Activated naive CD8-positive, alpha-beta T cell treated with anti-CD3 and anti-CD28 coated beads for 36 hours (primary cell): ENCODE data around the gene THAP9. TPM values are rescaled to one million over a fixed set of nuclear protein-coding genes. Genes with fewer than 3 reads are reported as not detected.
"Not testable (repeated sequence)": the region's sequence is repeated elsewhere in the genome, so short reads cannot be mapped to it uniquely, and the experiment has no call there.

Experiments used
- DNase-seq: peaks from one replicate; pipeline ENCODE4 v3.0.0; 2021
- H3K27ac Mint-ChIP-seq: one replicate; pipeline ENCODE4 v1.8.0; 2022; ENCODE audit warnings: mild to moderate bottlenecking, moderate library complexity, mixed read lengths
- H3K27me3 Mint-ChIP-seq: one replicate; pipeline ENCODE4 v1.8.0; 2022; ENCODE audit warnings: mild to moderate bottlenecking, mixed read lengths
- H3K36me3 Mint-ChIP-seq: one replicate; pipeline ENCODE4 v1.8.0; 2021; ENCODE audit warnings: mild to moderate bottlenecking, mixed read lengths
- H3K4me1 Mint-ChIP-seq: one replicate; pipeline ENCODE4 v1.8.0; 2021; ENCODE audit warnings: mixed read lengths
- H3K4me3 Mint-ChIP-seq: one replicate; pipeline ENCODE4 v1.8.0; 2022; ENCODE audit warnings: mild to moderate bottlenecking, moderate library complexity, mixed read lengths
- H3K9me3 Mint-ChIP-seq: one replicate; pipeline ENCODE4 v1.8.0; 2022; ENCODE audit warnings: mixed read lengths
- total RNA-seq, 2 experiments: library from RNA; stranded (reverse); gene quantifications; one replicate each; pipeline ENCODE4 v1.2.3, GENCODE V29; 2021

The THAP9 gene
- total RNA-seq, 2 experiments from 2014 or later: 3.8 to 4.9 TPM

DNA sequence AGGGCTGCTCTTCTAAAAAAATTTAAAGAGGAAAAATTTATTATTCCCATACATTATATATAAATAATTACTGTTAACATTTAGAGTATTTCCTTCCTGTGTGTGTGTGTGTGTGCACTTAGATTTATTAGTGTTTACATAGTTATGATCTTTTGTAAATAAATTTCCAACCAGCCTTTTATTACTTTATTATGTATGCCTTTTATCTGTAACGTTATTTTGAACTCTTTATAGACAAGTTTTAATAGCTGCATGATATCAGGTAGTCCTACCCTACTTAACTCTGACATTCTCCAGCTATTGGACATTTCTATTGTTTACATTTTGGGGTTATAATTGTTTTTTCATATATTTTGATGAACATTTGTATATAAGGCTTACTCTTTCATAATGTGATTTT, 8.8 kb downstream of the THAP9 start:
- H3K4me1 Mint-ChIP-seq: peaks cover 22% of the 10 kb centered on the region
- H3K27ac Mint-ChIP-seq: no peak overlapping the region
- H3K9me3 Mint-ChIP-seq: no peaks in the 10 kb centered on the region
- no peaks in the 10 kb centered on the region for H3K27me3 Mint-ChIP-seq
- H3K4me3 Mint-ChIP-seq: no peak overlapping the region
- no peak for DNase-seq
- peaks cover 8% of the 10 kb centered on the region for H3K36me3 Mint-ChIP-seq

DNA sequence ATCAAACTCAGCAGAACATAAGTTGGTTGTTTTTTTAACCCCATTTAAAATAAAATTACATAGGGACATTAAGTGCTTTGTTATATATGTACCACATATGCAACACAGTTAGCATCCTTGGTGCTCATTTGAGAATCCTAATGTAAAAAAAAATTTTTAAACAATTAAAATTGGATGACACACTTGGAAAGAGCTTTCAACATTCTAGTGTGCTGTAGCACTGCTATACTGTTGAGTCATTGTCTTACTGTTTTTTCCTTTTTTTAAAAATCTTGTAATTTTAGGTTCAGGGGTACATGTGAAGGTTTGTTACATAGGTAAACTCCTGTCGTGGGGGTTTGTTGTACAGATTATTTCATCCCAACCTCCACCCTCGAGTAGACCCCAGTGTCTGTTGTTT, 12.8 kb downstream of the THAP9 start:
- Mint-ChIP-seq H3K4me3 (no peak overlapping the region), H3K27me3 (no peaks in the 10 kb centered on the region), H3K27ac (no peak overlapping the region), H3K4me1 (no peaks in the 10 kb centered on the region), H3K9me3 (no peaks in the 10 kb centered on the region), H3K36me3 (peaks cover 15% of the 10 kb centered on the region)
- no peak for DNase-seq

DNA sequence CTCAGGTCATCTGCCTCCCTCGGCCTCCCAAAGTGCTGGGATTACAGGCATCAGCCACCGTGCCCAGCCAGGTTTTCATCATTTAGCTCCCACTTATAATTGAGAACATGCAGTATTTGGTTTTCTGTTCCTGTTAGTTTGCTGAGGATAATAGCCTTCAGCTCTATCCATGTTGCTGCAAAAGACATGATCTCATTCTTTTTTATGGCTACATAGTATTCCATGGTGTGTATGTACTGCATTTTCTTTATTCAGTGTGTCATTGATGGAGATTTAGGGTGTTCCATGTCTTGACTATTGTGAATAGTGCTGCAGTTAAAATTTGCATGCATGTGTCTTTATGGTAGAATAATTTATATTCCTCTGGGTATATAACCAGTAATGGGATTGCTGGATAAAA, 13.4 kb downstream of the THAP9 start:
- not testable (repeated sequence) for H3K27ac Mint-ChIP-seq, H3K4me3 Mint-ChIP-seq, DNase-seq, H3K27me3 Mint-ChIP-seq, H3K9me3 Mint-ChIP-seq, H3K4me1 Mint-ChIP-seq
- H3K36me3 Mint-ChIP-seq: peaks cover 15% of the 10 kb centered on the region

DNA sequence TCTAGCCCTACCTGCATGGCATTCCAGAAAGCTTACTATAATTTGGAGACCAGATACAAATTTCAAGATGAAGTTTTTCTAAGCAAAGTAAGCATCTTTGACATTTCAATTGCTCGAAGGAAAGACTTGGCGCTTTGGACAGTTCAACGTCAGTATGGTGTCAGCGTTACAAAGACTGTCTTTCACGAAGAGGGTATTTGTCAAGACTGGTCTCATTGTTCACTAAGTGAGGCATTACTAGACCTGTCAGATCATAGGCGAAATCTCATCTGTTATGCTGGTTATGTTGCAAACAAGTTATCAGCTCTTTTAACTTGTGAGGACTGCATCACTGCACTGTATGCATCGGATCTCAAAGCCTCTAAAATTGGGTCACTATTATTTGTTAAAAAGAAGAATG, 17.6 kb downstream of the THAP9 start:
- no peaks in the 10 kb centered on the region for H3K9me3 Mint-ChIP-seq
- no peak overlapping the region for H3K27ac Mint-ChIP-seq
- H3K36me3 Mint-ChIP-seq: peaks cover 13% of the 10 kb centered on the region
- H3K27me3 Mint-ChIP-seq: no peaks in the 10 kb centered on the region
- no peak overlapping the region for H3K4me3 Mint-ChIP-seq
- no peaks in the 10 kb centered on the region for H3K4me1 Mint-ChIP-seq
- DNase-seq: no peak

DNA sequence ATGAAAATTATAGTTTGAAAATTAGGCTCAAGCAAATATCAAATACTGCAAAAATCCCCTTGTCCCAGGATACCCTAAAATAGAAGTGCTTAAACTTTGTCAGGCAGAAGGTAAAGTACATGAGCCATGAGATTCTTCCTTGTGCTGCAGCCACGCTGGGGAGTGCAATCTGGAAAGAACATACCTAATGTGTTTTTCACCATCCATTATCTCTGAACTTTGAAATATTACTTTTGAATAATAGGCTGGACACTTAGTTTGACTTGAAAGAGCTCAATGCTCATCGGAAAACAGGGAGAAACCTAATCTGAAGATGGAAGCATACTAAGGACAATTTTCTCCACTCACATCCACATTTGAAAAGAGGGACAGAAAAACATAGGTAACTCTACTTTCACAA, 18.9 kb downstream of the THAP9 start:
- Mint-ChIP-seq H3K36me3 (peaks cover 6% of the 10 kb centered on the region), H3K4me1 (no peaks in the 10 kb centered on the region), H3K27ac (no peak overlapping the region), H3K4me3 (no peak overlapping the region), H3K27me3 (no peaks in the 10 kb centered on the region), H3K9me3 (no peaks in the 10 kb centered on the region)
- no peak for DNase-seq

DNA sequence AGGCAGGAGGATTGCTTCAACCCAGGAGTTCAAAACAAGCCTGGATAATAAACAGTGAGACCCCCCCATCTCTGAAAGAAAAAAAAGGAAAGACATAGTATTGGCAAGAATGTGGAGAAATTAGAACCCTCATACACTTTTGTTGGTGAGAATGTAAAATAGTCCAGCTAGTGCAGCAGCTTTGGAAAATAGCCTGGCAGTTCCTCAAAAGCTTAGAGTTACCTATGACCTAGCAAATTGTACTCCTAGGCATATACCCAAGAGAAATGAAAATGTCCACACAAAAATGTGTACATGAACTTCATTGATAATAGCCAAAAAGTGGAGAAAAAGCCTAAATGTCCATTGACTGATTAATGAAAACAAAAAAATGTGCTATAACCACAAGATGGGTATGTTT, 21.3 kb downstream of the THAP9 start:
- Mint-ChIP-seq H3K4me1 (no peaks in the 10 kb centered on the region), H3K27me3 (no peaks in the 10 kb centered on the region), H3K36me3 (no peaks in the 10 kb centered on the region), H3K9me3 (no peaks in the 10 kb centered on the region), H3K4me3 (no peak overlapping the region), H3K27ac (no peak overlapping the region)
- no peak for DNase-seq

DNA sequence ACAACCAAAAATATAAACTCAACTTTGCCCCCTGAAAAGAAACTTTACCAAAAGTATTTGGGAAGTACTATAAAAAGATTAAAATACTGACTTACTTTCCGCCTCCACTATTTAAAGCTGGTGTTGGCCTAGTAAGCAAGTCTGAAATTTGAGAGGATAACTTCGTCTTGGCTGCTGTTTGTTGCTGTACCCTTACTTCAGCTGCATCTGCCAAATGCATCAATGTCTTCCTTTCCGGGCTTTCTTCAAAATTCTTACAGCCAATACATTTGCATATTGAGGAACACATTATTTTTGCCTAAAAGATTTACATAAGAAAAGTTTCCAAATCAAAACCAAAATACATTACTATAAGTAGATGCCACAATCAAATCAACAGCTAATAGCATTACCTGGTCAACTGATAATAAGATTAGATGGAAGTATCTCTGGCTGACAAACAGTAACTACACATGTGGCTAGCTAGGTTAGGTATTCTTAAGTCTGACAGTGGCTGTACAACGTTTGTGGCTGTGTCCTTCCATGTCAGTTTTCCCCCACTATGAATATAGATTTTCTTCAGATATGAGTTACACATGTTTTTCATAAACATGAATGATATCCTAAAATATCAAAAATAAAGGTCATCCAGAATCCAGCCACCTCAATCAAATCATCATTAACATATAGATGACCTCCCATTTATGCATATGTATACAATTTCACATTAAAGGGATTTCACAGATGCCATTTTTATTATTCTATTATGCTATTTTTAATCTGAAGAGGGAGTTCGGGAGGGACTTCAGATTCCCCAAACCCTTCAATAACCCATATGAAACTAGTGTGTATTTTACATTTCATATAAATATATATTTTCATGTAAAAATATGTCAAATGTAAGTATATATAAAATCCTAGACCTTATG, 30.6 kb downstream of the THAP9 start:
- no peak for DNase-seq
- Mint-ChIP-seq H3K27ac (no peak overlapping the region), H3K36me3 (peaks cover 12% of the 10 kb centered on the region), H3K9me3 (no peaks in the 10 kb centered on the region), H3K4me3 (no peak overlapping the region), H3K27me3 (no peaks in the 10 kb centered on the region), H3K4me1 (no peaks in the 10 kb centered on the region)

DNA sequence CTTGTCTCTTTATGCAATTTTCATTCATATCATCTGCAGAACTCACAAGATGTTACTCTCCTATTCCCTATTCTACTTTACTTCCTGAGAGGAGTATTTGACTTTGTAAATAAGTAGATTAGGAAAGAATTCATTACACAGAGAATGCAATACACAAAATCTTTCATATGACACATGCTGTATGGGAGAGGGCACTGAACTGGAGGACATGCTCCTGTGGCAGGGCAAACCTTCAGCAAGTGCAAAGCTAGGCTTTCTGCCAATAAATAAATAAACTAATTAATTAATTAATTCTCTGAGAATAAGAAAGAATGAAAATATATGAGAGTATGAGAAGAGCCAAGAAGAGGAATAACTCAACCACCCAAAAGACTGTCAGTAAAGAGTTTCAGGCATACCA, 33.9 kb downstream of the THAP9 start:
- no peak overlapping the region for H3K27ac Mint-ChIP-seq
- no peak for DNase-seq
- H3K36me3 Mint-ChIP-seq: peaks cover 12% of the 10 kb centered on the region
- no peaks in the 10 kb centered on the region for H3K4me1 Mint-ChIP-seq
- no peaks in the 10 kb centered on the region for H3K27me3 Mint-ChIP-seq
- H3K4me3 Mint-ChIP-seq: no peak overlapping the region
- no peaks in the 10 kb centered on the region for H3K9me3 Mint-ChIP-seq

DNA sequence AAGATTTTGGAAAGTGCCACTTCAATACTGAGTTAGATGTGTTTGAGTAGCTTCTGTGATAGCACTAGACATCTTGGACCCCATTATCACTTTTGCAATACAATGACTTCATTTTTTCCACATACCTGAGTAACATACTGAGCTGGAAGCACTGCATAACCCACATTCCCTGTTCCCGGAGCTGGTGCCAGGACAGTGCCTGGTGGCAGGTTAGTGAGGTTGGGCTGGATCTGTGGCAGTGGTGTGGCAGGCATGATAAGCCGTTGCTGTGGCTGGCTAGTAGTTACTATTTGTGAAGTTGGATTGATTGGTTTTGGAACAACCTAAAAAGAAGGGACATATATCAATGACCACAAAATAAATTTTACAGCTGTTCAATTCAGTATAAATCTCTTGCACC, 38.9 kb downstream of the THAP9 start:
- Mint-ChIP-seq H3K27ac (no peak overlapping the region), H3K9me3 (no peaks in the 10 kb centered on the region), H3K4me3 (no peak overlapping the region), H3K36me3 (peaks cover 15% of the 10 kb centered on the region), H3K4me1 (no peaks in the 10 kb centered on the region), H3K27me3 (no peaks in the 10 kb centered on the region)
- DNase-seq: no peak

DNA sequence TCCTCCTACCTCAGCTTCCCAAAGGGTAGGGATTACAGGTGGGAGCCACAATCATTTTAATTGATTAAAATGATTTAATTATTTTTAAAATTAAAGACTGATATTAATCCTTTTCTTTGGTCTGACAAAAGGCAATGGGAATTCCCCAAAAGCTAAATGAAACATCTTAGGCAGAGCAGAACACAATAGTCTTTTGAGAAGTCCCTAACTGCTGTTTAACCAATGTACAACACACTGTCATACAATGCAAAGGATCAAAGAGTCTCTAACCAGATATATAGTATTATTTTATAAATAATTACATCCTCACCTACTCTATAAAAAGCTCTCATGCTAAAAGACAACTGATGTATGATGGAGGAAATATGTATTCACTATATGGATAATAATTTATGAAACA, 47.0 kb downstream of the THAP9 start:
- Mint-ChIP-seq H3K27ac (no peak overlapping the region), H3K36me3 (peaks cover 19% of the 10 kb centered on the region), H3K4me1 (peaks cover 9% of the 10 kb centered on the region), H3K4me3 (no peak overlapping the region), H3K9me3 (no peaks in the 10 kb centered on the region), H3K27me3 (no peaks in the 10 kb centered on the region)
- DNase-seq: no peak

DNA sequence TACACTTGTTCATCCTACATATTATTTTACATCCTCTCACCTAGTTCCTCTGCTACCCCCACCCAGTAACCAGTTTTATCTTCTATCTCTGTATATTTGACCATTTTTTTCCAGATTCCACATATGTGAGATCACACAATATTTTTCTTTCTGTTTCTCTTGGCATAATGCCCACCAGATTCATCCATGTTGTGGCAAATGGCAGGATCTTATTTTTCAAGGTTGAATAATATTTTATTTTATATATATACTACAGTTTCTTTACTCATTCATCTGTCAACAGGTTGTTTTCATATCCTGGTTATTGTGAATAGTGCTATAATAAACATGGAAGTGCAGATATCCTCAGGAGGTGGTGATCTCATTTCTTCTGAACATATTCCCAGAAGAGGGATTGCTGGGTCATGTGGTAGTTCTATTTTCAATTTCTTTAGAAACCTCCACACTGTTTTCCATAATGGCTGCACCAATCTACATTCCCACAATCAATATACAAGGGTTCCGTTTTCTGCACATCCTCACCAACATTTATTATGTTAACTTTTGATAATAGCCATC, 48.2 kb downstream of the THAP9 start:
- Mint-ChIP-seq H3K27me3 (no peaks in the 10 kb centered on the region), H3K27ac (no peak overlapping the region), H3K36me3 (peaks cover 19% of the 10 kb centered on the region), H3K4me3 (no peak overlapping the region), H3K4me1 (peaks cover 9% of the 10 kb centered on the region), H3K9me3 (no peaks in the 10 kb centered on the region)
- no peak for DNase-seq

DNA sequence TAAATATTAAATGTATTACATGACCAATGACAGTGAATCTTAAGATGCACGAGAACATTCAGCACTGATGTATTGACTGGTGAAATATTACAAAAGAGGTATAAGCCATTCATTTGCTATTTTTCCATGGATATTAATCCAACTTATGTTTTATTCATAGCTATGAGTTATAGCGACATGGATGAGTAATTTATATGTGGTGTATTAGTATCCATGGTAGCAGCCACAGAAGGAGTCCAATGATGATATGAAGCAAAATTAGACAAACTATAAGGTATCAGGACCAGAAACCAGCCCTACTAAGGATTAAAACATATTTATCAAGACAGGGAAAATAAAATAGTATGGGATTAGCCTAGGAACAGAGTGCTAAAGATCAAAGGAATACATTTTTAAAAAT, 50.7 kb downstream of the THAP9 start:
- Mint-ChIP-seq H3K9me3 (no peaks in the 10 kb centered on the region), H3K4me3 (no peak overlapping the region), H3K27ac (no peak overlapping the region), H3K27me3 (no peaks in the 10 kb centered on the region), H3K4me1 (peaks cover 9% of the 10 kb centered on the region), H3K36me3 (peaks cover 15% of the 10 kb centered on the region)
- no peak for DNase-seq

DNA sequence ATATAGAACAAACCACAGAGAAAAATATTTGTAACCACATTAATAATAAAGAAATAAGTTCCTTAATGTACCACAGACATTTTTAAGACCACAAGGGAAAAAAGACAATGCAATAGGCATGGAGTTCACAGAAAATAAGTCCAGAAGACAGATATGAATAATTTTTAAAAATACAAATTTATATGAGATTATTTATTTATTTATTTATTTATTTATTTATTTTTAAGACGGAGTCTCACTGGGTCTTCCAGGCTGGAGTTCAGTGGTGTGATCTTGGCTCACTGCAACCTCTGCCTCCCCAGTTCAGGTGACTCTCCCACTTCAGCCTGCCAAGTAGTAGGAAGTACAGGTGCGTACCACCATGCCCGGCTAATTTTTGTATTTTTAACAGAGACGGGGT, 53.7 kb downstream of the THAP9 start:
- no peak for DNase-seq
- no peak overlapping the region for H3K4me3 Mint-ChIP-seq

DNA sequence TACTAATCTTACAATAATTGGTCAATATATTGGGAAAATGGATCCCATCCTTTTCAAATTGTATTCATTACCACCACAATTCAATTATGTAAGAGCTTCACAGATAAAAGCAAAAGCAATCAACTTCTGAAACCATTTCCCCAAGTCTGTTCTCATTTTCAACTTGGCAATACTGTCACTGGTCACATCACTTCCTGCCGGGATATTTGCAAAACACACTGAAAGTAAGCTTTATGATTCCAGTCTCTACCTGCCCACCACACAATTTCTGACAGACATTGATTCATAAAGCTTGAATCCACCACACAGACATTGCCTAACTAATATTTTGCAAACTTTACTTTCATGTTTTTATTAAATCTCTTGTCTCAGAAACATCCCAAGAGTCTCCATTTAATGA, 56.5 kb downstream of the THAP9 start:
- Mint-ChIP-seq H3K27me3 (no peaks in the 10 kb centered on the region), H3K27ac (no peak overlapping the region)
- DNase-seq: no peak

More for the DNA sequence above, 53.7 kb downstream of the THAP9 start:
- Mint-ChIP-seq H3K36me3 (peaks cover 12% of the 10 kb centered on the region), H3K27me3 (no peaks in the 10 kb centered on the region), H3K27ac (no peak overlapping the region), H3K4me1 (peaks cover 6% of the 10 kb centered on the region), H3K9me3 (no peaks in the 10 kb centered on the region)

DNA sequence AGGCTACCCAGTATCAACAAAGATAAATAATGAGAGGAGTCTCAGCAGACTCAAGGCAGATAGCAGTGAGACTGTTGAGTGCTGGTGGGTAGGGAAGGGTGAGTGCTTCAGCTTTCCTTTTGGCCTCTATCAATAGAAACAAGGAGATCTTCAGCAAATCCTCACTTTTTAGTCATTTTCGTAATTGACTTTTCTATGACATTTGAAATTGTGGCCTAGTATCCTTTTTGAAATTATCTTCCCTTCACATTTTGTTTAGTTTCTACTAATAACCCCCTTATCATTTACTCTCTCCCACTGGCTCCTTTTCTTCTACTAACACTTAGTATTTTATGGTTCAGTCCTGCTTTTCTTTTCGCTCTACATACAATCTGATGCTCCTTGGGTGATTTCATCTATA, 65.2 kb downstream of the THAP9 start:
- peaks cover 2% of the 10 kb centered on the region for H3K9me3 Mint-ChIP-seq
- H3K4me1 Mint-ChIP-seq: no peaks in the 10 kb centered on the region
- DNase-seq: no peak
- H3K4me3 Mint-ChIP-seq: no peak overlapping the region
- H3K36me3 Mint-ChIP-seq: peaks cover 40% of the 10 kb centered on the region
- no peak overlapping the region for H3K27ac Mint-ChIP-seq
- H3K27me3 Mint-ChIP-seq: no peaks in the 10 kb centered on the region

More for the DNA sequence above, 56.5 kb downstream of the THAP9 start:
- peaks cover 13% of the 10 kb centered on the region for H3K36me3 Mint-ChIP-seq
- H3K4me3 Mint-ChIP-seq: no peak overlapping the region
- no peaks in the 10 kb centered on the region for H3K9me3 Mint-ChIP-seq
- H3K4me1 Mint-ChIP-seq: peaks cover 6% of the 10 kb centered on the region

DNA sequence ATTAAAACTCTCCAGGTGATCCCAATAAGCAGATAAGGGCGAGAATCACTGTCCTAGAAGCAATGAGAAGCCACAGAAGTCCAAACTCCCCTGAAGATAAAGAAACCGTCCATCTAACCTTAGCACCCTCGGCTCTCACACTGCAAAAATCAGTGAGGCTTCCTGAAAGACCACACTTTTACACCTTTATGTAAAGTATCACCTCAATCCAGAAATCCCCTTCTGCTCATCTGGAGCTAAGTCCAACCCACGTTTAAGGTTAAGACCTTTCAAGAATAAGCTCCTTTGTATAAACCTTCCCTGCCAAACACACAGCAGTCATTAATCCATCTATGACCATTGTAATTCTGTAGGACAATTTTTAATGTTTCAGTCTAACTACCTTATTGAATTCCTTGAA, 68.4 kb downstream of the THAP9 start:
- Mint-ChIP-seq H3K27ac (no peak overlapping the region), H3K36me3 (peaks cover 43% of the 10 kb centered on the region), H3K9me3 (peaks cover 2% of the 10 kb centered on the region), H3K4me3 (no peak overlapping the region), H3K4me1 (peaks cover 3% of the 10 kb centered on the region), H3K27me3 (no peaks in the 10 kb centered on the region)
- DNase-seq: no peak
